SK-N-SH treated with all-trans-retinoic acid at 6 μM for 48 hours (cell line): ENCODE measurements around the gene CACNA1C.

Experiments
- ARNTL ChIP-seq: fragments of 450-650 bp; formaldehyde crosslinking; IDR thresholded peaks from 2 replicates; pipeline ENCODE4 v1.5.0; 2020; ENCODE audit warnings: low read depth, mild to moderate bottlenecking, moderate library complexity, borderline replicate concordance
- ESRRG ChIP-seq: fragments of 250-450 bp; sonication (Bioruptor Pico); IDR thresholded peaks from 2 replicates; pipeline ENCODE4 v1.6.1; 2021; ENCODE audit warnings: mild to moderate bottlenecking
- PATZ1 ChIP-seq: fragments of 250-450 bp; sonication (Bioruptor Pico); IDR thresholded peaks from 2 replicates; pipeline ENCODE4 v1.8.0; 2020; ENCODE audit warnings: mild to moderate bottlenecking, moderate library complexity, borderline replicate concordance
- PPARA ChIP-seq: fragments of 250-450 bp; sonication (Bioruptor Pico); IDR thresholded peaks from 2 replicates; pipeline ENCODE4 v1.5.0; 2020; ENCODE audit warnings: mild to moderate bottlenecking, borderline replicate concordance
- RARB ChIP-seq: fragments of 250-450 bp; sonication (Bioruptor Pico); IDR thresholded peaks from 2 replicates; pipeline ENCODE4 v1.8.0; 2021; ENCODE audit warnings: mild to moderate bottlenecking, moderate library complexity
- TCF4 ChIP-seq: fragments of 250-450 bp; sonication (Bioruptor Pico); IDR thresholded peaks from 2 replicates; pipeline ENCODE4 v1.8.0; 2021; ENCODE audit warnings: mild to moderate bottlenecking, moderate library complexity, borderline replicate concordance
- TOX ChIP-seq: fragments of 250-450 bp; sonication (Bioruptor Pico); IDR thresholded peaks from 2 replicates; pipeline ENCODE4 v1.8.0; 2021; ENCODE audit warnings: mild to moderate bottlenecking, moderate library complexity, borderline replicate concordance
- ZFP30 ChIP-seq: fragments of 450-650 bp; formaldehyde crosslinking; IDR thresholded peaks from 2 replicates; pipeline ENCODE4 v1.5.0; 2022; ENCODE audit warnings: mild to moderate bottlenecking, moderate library complexity
- ZNF70 ChIP-seq: fragments of 450-650 bp; formaldehyde crosslinking; IDR thresholded peaks from 2 replicates; pipeline ENCODE4 v1.5.0; 2020; ENCODE audit warnings: mild to moderate bottlenecking, moderate library complexity
- ZNF8 ChIP-seq: fragments of 450-650 bp; formaldehyde crosslinking; IDR thresholded peaks from 2 replicates; pipeline ENCODE4 v1.5.0; 2020; ENCODE audit warnings: mild to moderate bottlenecking, moderate library complexity

- no peak for TF ChIP-seq PATZ1 (CRISPR knock-in tag)
- no peak for TF ChIP-seq TCF4 (CRISPR knock-in tag)
- no peak for TF ChIP-seq TOX (CRISPR knock-in tag)
- no peak for TF ChIP-seq PPARA
- no peak for TF ChIP-seq ZNF8 (CRISPR knock-in tag)
- no peak for TF ChIP-seq ESRRG (CRISPR knock-in tag)
- TF ChIP-seq ARNTL (CRISPR knock-in tag) = no peak
- TF ChIP-seq ZFP30 = no peak
- no peak for TF ChIP-seq ZNF70 (CRISPR knock-in tag)
- no peak for TF ChIP-seq RARB
Measured at GRCh38 chr12:2550561-2551411, 498.0 kb downstream of the CACNA1C start.
